IMR-90 (cell line): ENCODE data around the gene AGAP1. TPM values are rescaled to one million over a fixed set of nuclear protein-coding genes. Genes with fewer than 3 reads are reported as not detected.

Experiments
- ATAC-seq: fragments of 200-7000 bp; cut with Tn5 transposase; 2 replicates; pipeline ENCODE4 v1.9.1; 2020; ENCODE audit warnings: low read depth, mild to moderate bottlenecking, moderate library complexity
- BruUV-seq: library from RNA; stranded (reverse); fragments of 400-500 nt; replicated peaks from 2 replicates; lab custom pipeline; 2021; lab: Mats Ljungman, UMichigan
- CTCF ChIA-PET: fragments of 300-600 bp; formaldehyde crosslinking; extraction: SDS; loops from one replicate; lab custom pipeline; 2021; ENCODE audit warnings: antibody characterized with exemption; lab: Yijun Ruan, JAX
- POLR2A ChIA-PET: fragments of 300-600 bp; sonication (Branson Sonifier 250); formaldehyde crosslinking; loops from one replicate; lab custom pipeline; 2022; ENCODE audit warnings: antibody characterized with exemption; ENCODE audit not compliant: unreplicated experiment; lab: Charles Lee
- DNase-seq: peaks from one replicate; pipeline ENCODE4 v3.0.0; 2013
- H2AFZ ChIP-seq: replicated peaks from 2 replicates; pipeline ENCODE3; 2013; ENCODE audit warnings: low read length, mild to moderate bottlenecking; ENCODE audit not compliant: poor library complexity
- H2AK5ac ChIP-seq: 2 replicates; pipeline ENCODE4 v1.6.1; 2013; ENCODE audit warnings: low read depth, low read length, inconsistent platforms
- H2AK9ac ChIP-seq: replicated peaks from 2 replicates; pipeline ENCODE3; 2013; ENCODE audit warnings: mild to moderate bottlenecking, low read depth, low read length, moderate library complexity; ENCODE audit not compliant: poor library complexity
- H2BK120ac ChIP-seq: 2 replicates; pipeline ENCODE4 v1.6.1; 2013; ENCODE audit warnings: low read depth, low read length, inconsistent platforms
- H2BK15ac ChIP-seq: 3 replicates; pipeline ENCODE4 v1.6.1; 2013; ENCODE audit warnings: low read depth, low read length, inconsistent platforms
- H2BK20ac ChIP-seq: 2 replicates; pipeline ENCODE4 v1.6.1; 2013; ENCODE audit warnings: low read depth, mild to moderate bottlenecking, inconsistent platforms, low read length, moderate library complexity
- H2BK5ac ChIP-seq: 2 replicates; pipeline ENCODE4 v1.6.1; 2013; ENCODE audit warnings: mild to moderate bottlenecking, low read depth, low read length, inconsistent platforms; ENCODE audit not compliant: poor library complexity, severe bottlenecking
- H3K14ac ChIP-seq: replicated peaks from 2 replicates; pipeline ENCODE4 v1.6.1; 2013; ENCODE audit warnings: low read depth, low read length, inconsistent platforms
- H3K18ac ChIP-seq: 2 replicates; pipeline ENCODE4 v1.6.1; 2013; ENCODE audit warnings: low read depth, low read length, control low read depth
- H3K23ac ChIP-seq: 2 replicates; pipeline ENCODE4 v1.6.1; 2013; ENCODE audit warnings: low read depth, low read length, inconsistent platforms
- H3K27ac ChIP-seq: 2 replicates; pipeline ENCODE4 v1.5.1; 2013; ENCODE audit warnings: mild to moderate bottlenecking, control low read depth, low read length; ENCODE audit not compliant: insufficient read depth
- H3K27me3 ChIP-seq: 2 replicates; pipeline ENCODE4 v1.6.1; 2013; ENCODE audit warnings: low read length; ENCODE audit not compliant: control insufficient read depth, insufficient read depth
- H3K36me3 ChIP-seq: 2 replicates; pipeline ENCODE4 v1.6.1; 2013; ENCODE audit warnings: low read length, mixed read lengths; ENCODE audit not compliant: control insufficient read depth, insufficient read depth
- H3K4ac ChIP-seq: 2 replicates; pipeline ENCODE4 v1.6.1; 2013; ENCODE audit warnings: low read depth, low read length, inconsistent platforms
- H3K4me1 ChIP-seq: 2 replicates; pipeline ENCODE4 v1.6.1; 2013; ENCODE audit warnings: low read length, mixed read lengths; ENCODE audit not compliant: control insufficient read depth, insufficient read depth
- H3K4me2 ChIP-seq: 2 replicates; pipeline ENCODE4 v1.6.1; 2013; ENCODE audit warnings: low read depth, mild to moderate bottlenecking, control low read depth, low read length, moderate library complexity
- H3K4me3 ChIP-seq: 2 replicates; pipeline ENCODE4 v1.5.1; 2013; ENCODE audit warnings: low read depth, mild to moderate bottlenecking, control low read depth, low read length, moderate library complexity; ENCODE audit not compliant: insufficient read depth
- H3K56ac ChIP-seq: 2 replicates; pipeline ENCODE4 v1.6.1; 2013; ENCODE audit warnings: low read length, inconsistent platforms; ENCODE audit not compliant: insufficient read depth; ENCODE audit errors: extremely low read depth
- H3K79me1 ChIP-seq, 2 experiments: 2 replicates each; pipeline ENCODE4 v1.6.1; 2013; ENCODE audit warnings: low read length in 2 of 2, inconsistent platforms in 1 of 2, low read depth in 1 of 2
- H3K9ac ChIP-seq: 2 replicates; pipeline ENCODE4 v1.6.1; 2013; ENCODE audit warnings: low read depth, low read length, control low read depth
- H3K9me1 ChIP-seq: 2 replicates; pipeline ENCODE4 v1.6.1; 2013; ENCODE audit warnings: low read length, inconsistent platforms; ENCODE audit not compliant: insufficient read depth
- H3K9me3 ChIP-seq: 2 replicates; pipeline ENCODE4 v1.6.1; 2013; ENCODE audit warnings: low read length; ENCODE audit not compliant: control insufficient read depth, insufficient read depth
- H4K20me1 ChIP-seq: 2 replicates; pipeline ENCODE4 v1.6.1; 2013; ENCODE audit warnings: low read length, inconsistent platforms; ENCODE audit not compliant: insufficient read depth
- H4K5ac ChIP-seq: 2 replicates; pipeline ENCODE4 v1.6.1; 2013; ENCODE audit warnings: mild to moderate bottlenecking, low read depth, low read length, control low read depth
- H4K8ac ChIP-seq, 2 experiments: 2 replicates each; pipeline ENCODE4 v1.6.1; 2013; ENCODE audit warnings: low read depth in 2 of 2, low read length in 2 of 2, control low read depth in 1 of 2, inconsistent platforms in 1 of 2
- H4K91ac ChIP-seq: 2 replicates; pipeline ENCODE4 v1.6.1; 2013; ENCODE audit warnings: low read depth, low read length, inconsistent platforms; ENCODE audit not compliant: insufficient read depth
- BHLHE40 ChIP-seq: fragments of 150-350 bp; IDR thresholded peaks from 2 replicates; pipeline ENCODE4 v1.6.1; 2016; ENCODE audit warnings: mild to moderate bottlenecking, low read depth, low read length
- CEBPB ChIP-seq: IDR thresholded peaks from 2 replicates; pipeline ENCODE4 v1.6.1; 2012; ENCODE audit warnings: low read depth, low read length, improper control_type of control experiment
- CHD1 ChIP-seq: IDR thresholded peaks from 2 replicates; pipeline ENCODE4 v1.6.1; 2012; ENCODE audit warnings: low read depth, low read length, improper control_type of control experiment
- CTCF ChIP-seq: conservative IDR thresholded peaks from 2 replicates; pipeline ENCODE4 v1.5.1; 2012; ENCODE audit warnings: mild to moderate bottlenecking, low read depth, low read length, improper control_type of control experiment
- ELK1 ChIP-seq: fragments of 150-350 bp; IDR thresholded peaks from 2 replicates; pipeline ENCODE4 v1.6.1; 2016; ENCODE audit warnings: low read depth, mild to moderate bottlenecking, low read length, moderate library complexity, borderline replicate concordance
- FOS ChIP-seq: fragments of 150-350 bp; IDR thresholded peaks from 2 replicates; pipeline ENCODE4 v1.6.1; 2016; ENCODE audit warnings: low read depth, low read length
- MAFK ChIP-seq: IDR thresholded peaks from 2 replicates; pipeline ENCODE4 v1.6.1; 2012; ENCODE audit warnings: low read depth, low read length, improper control_type of control experiment
- MAZ ChIP-seq: IDR thresholded peaks from 2 replicates; pipeline ENCODE4 v1.6.1; 2012; ENCODE audit warnings: low read depth, mild to moderate bottlenecking, low read length, improper control_type of control experiment, moderate library complexity, borderline replicate concordance
- MXI1 ChIP-seq: IDR thresholded peaks from 2 replicates; pipeline ENCODE4 v1.6.1; 2012; ENCODE audit warnings: low read depth, mild to moderate bottlenecking, low read length, moderate library complexity, borderline replicate concordance
- NFE2L2 ChIP-seq: fragments of 150-350 bp; IDR thresholded peaks from 2 replicates; pipeline ENCODE4 v1.6.1; 2016; ENCODE audit warnings: low read depth, mild to moderate bottlenecking, low read length
- POLR2A ChIP-seq: IDR thresholded peaks from 2 replicates; pipeline ENCODE4 v1.6.1; 2012; ENCODE audit warnings: mild to moderate bottlenecking, low read depth, low read length
- RAD21 ChIP-seq: IDR thresholded peaks from 2 replicates; pipeline ENCODE4 v1.6.1; 2012; ENCODE audit warnings: low read length, improper control_type of control experiment
- RCOR1 ChIP-seq: IDR thresholded peaks from 2 replicates; pipeline ENCODE4 v1.6.1; 2012; ENCODE audit warnings: mild to moderate bottlenecking, low read length, improper control_type of control experiment; ENCODE audit not compliant: insufficient replicate concordance
- RFX5 ChIP-seq: IDR thresholded peaks from 2 replicates; pipeline ENCODE4 v1.8.0; 2012; ENCODE audit warnings: low read depth, mild to moderate bottlenecking, low read length, moderate library complexity
- SMC3 ChIP-seq: fragments of 150-350 bp; IDR thresholded peaks from 2 replicates; pipeline ENCODE4 v1.6.1; 2016; ENCODE audit warnings: low read depth, mild to moderate bottlenecking, antibody characterized with exemption, low read length, moderate library complexity
- USF2 ChIP-seq: fragments of 150-350 bp; IDR thresholded peaks from 2 replicates; pipeline ENCODE4 v1.6.1; 2017; ENCODE audit warnings: mild to moderate bottlenecking, antibody characterized with exemption, low read length, low read depth
- WGBS, 2 experiments: methylation state at CpG; one replicate each; pipeline versions ENCODE4 v1.1.5 to v1.1.7; 2013; ENCODE audit warnings: missing lambda C conversion rate in 2 of 2; ENCODE audit not compliant: insufficient read length in 1 of 2; ENCODE audit errors: extremely low coverage in 2 of 2; 5-methylcytosine and 5-hydroxymethylcytosine counted together
- dilution Hi-C: fragments of 300-500 bp; cut with HindIII; formaldehyde crosslinking; loops from one replicate; pipeline ENCODE4 v1.14.3; 2018; ENCODE audit warnings: low sequenced_read_pairs; ENCODE audit not compliant: unreplicated experiment
- in situ Hi-C: fragments of 300-500 bp; cut with MboI; formaldehyde crosslinking; loops from 3 replicates; pipeline ENCODE4 v1.14.3; 2019; ENCODE audit warnings: low sequenced_read_pairs, inconsistent platforms, mixed read lengths
- intact Hi-C: fragments of 100-400 bp; cut with micrococcal nuclease; formaldehyde crosslinking; loops from 2 replicates; pipeline ENCODE4 v1.10.0; 2022
- polyA plus RNA-seq, 3 experiments: library from polyadenylated mRNA; depleted of rRNA; stranded (reverse); fragments of >200 nt; gene quantifications; 2 replicates each; pipeline ENCODE4 v1.2.3, GENCODE V29; 2012; ENCODE audit warnings: low replicate concordance in 1 of 3
- total RNA-seq: library from RNA; depleted of rRNA; stranded (reverse); fragments of >200 nt; gene quantifications from 2 replicates; pipeline ENCODE4 v1.2.3, GENCODE V29; 2012

AGAP1 gene
- total and polyA plus RNA-seq, 2 of the 4 experiments (the other 2 are of a cell fraction) = 15.1 to 16.4 TPM

GRCh38 chr2:235526166-235526565 is 32.3 kb downstream of the AGAP1 start:
- no peak overlapping the region for H3K27ac ChIP-seq
- H3K23ac ChIP-seq = no peak overlapping the region
- no peak overlapping the region for H2BK20ac ChIP-seq
- no peak overlapping the region for H2BK5ac ChIP-seq
- dilution Hi-C loops (no loop called here), intact Hi-C loops (no loop called here), in situ Hi-C loops (no loop called here)
- H3K4me3 ChIP-seq = no peak overlapping the region
- no peak overlapping the region for H2AK5ac ChIP-seq
- no peak overlapping the region for H2AFZ ChIP-seq
- H3K18ac ChIP-seq = no peak overlapping the region
- H2BK120ac ChIP-seq = no peak overlapping the region
- POLR2A ChIA-PET = no interaction called here
- peaks cover 2% of the 10 kb centered on the region for H3K4me1 ChIP-seq
- H3K9me3 ChIP-seq = peaks cover 2% of the 10 kb centered on the region; the same call in 1 of the 2 replicates
- no peak overlapping the region for H4K5ac ChIP-seq
- H3K27me3 ChIP-seq = no peaks in the 10 kb centered on the region
- no peak overlapping the region for H3K56ac ChIP-seq
- H4K8ac ChIP-seq = no peak overlapping the region
- no peak overlapping the region for H2AK9ac ChIP-seq
- TF ChIP-seq BHLHE40 = no peak
- TF ChIP-seq MXI1 = no peak
- no peak for TF ChIP-seq RFX5
- no peak for TF ChIP-seq FOS
- no peak for TF ChIP-seq MAFK
- no peak for TF ChIP-seq USF2
- TF ChIP-seq POLR2A = no peak
- TF ChIP-seq MAZ = no peak
- no peak for TF ChIP-seq RCOR1
- no peak for TF ChIP-seq CEBPB
- no peak for TF ChIP-seq CTCF
- no peak for TF ChIP-seq CHD1
- TF ChIP-seq ELK1 = no peak
- no peak for TF ChIP-seq NFE2L2
- no peak for TF ChIP-seq RAD21
- no peak for TF ChIP-seq SMC3
- no peak overlapping the region for H3K9ac ChIP-seq
- H3K9me1 ChIP-seq = peaks cover 9% of the 10 kb centered on the region
- no peak overlapping the region for H3K14ac ChIP-seq
- no CpG with 5 or more reads among the region's 1 CpG for WGBS, 2 experiments
- no peak overlapping the region for H4K91ac ChIP-seq
- no peak overlapping the region for H2BK15ac ChIP-seq
- H3K4ac ChIP-seq = no peak overlapping the region
- peaks cover 78% of the 10 kb centered on the region for H4K20me1 ChIP-seq
- DNase-seq (no peak), ATAC-seq (no peak)
- CTCF ChIA-PET = no interaction called here
- BruUV-seq = no TSS peak
- no peaks in the 10 kb centered on the region for H3K36me3 ChIP-seq
- H3K4me2 ChIP-seq = no peak overlapping the region
- peaks cover 24 to 68% of the 10 kb centered on the region in 2 experiments for H3K79me1 ChIP-seq
